ENCODE data around the gene C11orf24.
"Not testable (repeated sequence)": the region's sequence is repeated elsewhere in the genome, so short reads cannot be mapped to it uniquely, and the experiment has no call there.

C11orf24 gene

DNA sequence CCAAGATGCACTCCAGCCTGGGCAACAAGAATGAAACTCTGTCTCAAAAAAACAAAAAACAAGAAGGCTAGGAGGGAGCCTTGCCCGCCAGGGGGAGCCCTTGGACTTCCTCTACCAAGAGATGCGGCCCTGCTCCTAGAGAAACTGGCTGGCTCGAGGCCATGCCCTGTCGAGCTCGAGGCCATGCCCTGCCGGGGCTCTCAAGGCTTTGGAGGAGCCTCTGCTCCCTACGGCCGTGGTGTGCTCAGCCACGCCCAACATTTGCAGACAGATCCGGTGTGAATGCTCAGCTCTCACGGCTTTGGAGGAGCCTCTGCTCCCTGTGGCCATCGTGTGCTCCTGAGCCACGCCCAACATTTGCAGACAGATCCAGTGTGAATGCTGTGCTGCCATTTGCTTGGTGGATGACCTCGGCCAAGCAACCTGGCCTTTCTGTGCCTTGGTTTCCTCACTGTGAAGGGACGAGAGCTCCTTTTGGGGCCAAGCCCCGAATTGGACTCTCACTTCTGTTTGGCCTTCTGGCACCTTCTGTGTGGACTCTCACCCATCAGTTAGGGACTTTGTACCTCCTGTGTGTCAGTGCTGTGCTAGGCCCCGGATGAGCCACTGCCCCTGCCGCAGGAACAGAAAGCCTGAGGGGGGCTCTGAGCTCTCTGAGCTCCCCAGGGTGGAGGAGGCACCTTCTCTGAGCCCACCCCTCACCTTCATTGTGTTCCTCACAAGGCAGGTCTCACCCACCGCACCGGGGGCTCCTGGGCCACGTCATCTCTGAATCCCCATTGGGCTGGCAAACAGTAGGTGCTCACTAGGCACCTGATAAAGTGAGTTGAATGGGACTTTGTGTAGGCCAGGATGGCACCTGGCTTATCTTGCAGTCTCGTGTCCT lies 14.1 kb downstream of the C11orf24 start:
- peak; percentile 89 for DNase-seq (ENCODE audit: insufficient read length, low spot score)
- TF ChIP-seq, protein P1, sequence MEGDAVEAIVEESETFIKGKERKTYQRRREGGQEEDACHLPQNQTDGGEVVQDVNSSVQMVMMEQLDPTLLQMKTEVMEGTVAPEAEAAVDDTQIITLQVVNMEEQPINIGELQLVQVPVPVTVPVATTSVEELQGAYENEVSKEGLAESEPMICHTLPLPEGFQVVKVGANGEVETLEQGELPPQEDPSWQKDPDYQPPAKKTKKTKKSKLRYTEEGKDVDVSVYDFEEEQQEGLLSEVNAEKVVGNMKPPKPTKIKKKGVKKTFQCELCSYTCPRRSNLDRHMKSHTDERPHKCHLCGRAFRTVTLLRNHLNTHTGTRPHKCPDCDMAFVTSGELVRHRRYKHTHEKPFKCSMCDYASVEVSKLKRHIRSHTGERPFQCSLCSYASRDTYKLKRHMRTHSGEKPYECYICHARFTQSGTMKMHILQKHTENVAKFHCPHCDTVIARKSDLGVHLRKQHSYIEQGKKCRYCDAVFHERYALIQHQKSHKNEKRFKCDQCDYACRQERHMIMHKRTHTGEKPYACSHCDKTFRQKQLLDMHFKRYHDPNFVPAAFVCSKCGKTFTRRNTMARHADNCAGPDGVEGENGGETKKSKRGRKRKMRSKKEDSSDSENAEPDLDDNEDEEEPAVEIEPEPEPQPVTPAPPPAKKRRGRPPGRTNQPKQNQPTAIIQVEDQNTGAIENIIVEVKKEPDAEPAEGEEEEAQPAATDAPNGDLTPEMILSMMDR (IDR thresholded peaks at IDR 0.05; ENCODE audit: insufficient read depth, missing control alignments) = peak; percentile 78
- no peak for FAIRE-seq

DNA sequence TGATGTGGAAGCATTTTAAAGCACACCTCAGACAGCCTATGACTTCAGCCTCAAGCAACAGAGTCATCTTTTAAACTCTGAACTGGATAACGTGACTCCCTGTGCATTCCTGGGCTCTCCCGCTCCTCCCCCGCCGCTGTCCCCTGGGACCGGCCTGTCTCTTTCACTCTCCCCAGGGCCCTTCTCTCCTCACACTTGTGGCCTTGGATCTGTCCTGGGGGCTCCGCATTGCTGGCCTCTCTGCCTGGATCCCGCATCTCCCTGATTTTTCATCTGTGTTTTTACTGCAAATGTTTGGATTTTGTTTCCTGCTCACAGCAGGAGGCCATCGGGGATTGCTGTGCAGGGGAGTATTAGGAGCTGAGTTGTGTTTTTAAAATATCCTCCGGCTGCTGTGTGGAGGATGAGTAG lies 15.4 kb downstream of the C11orf24 start:
- TF ChIP-seq, protein P1 (IDR thresholded peaks at IDR 0.05; ENCODE audit: insufficient read depth, missing control alignments) = no peak
- DNase-seq (ENCODE audit: insufficient read length, low spot score) (no peak), FAIRE-seq (no peak)

GRCh38 chr11:68255526-68255925 lies 16.2 kb downstream of the C11orf24 start:
- TF ChIP-seq, protein P1 (IDR thresholded peaks at IDR 0.05; ENCODE audit: insufficient read depth, missing control alignments) = no peak
- DNase-seq (ENCODE audit: insufficient read length, low spot score) (no peak), FAIRE-seq (no peak)

DNA sequence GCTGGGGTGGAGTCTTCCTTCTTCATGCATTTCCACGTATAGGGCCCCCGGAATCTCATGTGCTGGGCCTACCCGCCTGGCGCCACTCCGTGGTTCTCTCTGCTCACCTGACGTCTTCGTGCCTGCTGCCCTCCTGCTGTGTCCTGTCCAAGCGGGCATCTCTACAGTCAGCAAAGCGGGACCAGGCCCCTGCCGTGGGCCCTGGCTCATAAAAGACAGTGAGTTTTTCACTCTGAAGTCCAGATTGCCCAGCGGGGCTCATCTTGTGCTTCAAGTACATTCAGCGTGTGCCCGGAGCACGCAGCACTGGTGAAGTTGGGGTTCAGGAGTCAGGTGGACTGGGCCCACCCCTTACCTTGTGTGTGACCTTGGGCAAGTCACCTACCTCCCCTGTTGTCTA lies 17.4 kb downstream of the C11orf24 start:
- TF ChIP-seq, protein P1 (IDR thresholded peaks at IDR 0.05; ENCODE audit: insufficient read depth, missing control alignments) = no peak
- DNase-seq (ENCODE audit: insufficient read length, low spot score) (no peak), FAIRE-seq (no peak)

DNA sequence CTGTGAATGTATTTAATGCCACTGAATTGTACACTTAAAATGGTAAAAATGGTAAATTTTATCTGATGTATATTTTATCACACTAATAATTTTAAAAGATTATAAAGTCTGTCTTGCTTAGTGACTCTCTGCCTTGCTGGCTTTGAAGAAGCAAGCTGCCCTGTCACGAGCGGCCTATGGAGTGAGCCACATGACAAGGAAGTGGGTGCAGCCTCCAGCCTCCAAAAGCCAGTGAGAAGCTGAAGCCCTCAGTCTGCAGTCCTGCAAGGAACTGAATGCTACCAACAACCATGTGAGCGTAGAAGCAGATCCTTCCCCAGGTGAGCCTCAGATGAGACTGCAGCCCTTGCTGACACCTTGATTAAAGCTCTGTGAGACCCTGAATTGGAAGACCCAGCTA lies 20.0 kb downstream of the C11orf24 start:
- FAIRE-seq (no peak), DNase-seq (ENCODE audit: insufficient read length, low spot score) (no peak)
- TF ChIP-seq, protein P1 (IDR thresholded peaks at IDR 0.05; ENCODE audit: insufficient read depth, missing control alignments) = no peak

- not testable (repeated sequence) for FAIRE-seq; DNase-seq (ENCODE audit: insufficient read length, low spot score)
Measured at GRCh38 chr11:68244912-68245311, 26.9 kb downstream of the C11orf24 start.

GRCh38 chr11:68243847-68244246 lies 27.9 kb downstream of the C11orf24 start:
- not testable (repeated sequence) for FAIRE-seq; DNase-seq (ENCODE audit: insufficient read length, low spot score)

DNA sequence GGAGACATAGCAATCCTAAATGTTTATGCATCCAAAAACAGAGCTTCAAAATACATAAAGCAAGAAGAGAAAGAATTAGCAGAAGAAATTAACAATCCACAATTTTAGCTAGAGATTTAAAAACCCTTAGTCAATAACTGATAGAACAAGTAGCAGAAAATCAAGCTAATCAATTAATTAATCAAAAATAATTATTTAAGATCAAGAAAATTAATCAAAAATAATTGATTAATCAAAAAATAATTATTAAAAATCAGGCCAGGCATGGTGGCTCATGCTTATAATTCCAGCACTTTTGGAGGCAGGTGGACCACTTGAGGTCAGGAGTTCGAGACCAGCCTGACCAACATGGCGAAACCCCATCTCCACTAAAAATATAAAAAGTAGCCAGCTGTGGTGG lies 29.2 kb downstream of the C11orf24 start:
- DNase-seq (ENCODE audit: insufficient read length, low spot score) (no peak), FAIRE-seq (no peak)
- TF ChIP-seq, protein P1 (IDR thresholded peaks at IDR 0.05; ENCODE audit: insufficient read depth, missing control alignments) = no peak
